GM19467 (cell line): ENCODE results near the gene FLYWCH2.

Source experiments
- ATAC-seq: cut with Tn5 transposase; IDR thresholded peaks from one replicate; pipeline ENCODE4 v1.9.1; 2021; ENCODE audit warnings: mild to moderate bottlenecking, moderate library complexity; ENCODE audit not compliant: unreplicated experiment

FLYWCH2 gene

DNA sequence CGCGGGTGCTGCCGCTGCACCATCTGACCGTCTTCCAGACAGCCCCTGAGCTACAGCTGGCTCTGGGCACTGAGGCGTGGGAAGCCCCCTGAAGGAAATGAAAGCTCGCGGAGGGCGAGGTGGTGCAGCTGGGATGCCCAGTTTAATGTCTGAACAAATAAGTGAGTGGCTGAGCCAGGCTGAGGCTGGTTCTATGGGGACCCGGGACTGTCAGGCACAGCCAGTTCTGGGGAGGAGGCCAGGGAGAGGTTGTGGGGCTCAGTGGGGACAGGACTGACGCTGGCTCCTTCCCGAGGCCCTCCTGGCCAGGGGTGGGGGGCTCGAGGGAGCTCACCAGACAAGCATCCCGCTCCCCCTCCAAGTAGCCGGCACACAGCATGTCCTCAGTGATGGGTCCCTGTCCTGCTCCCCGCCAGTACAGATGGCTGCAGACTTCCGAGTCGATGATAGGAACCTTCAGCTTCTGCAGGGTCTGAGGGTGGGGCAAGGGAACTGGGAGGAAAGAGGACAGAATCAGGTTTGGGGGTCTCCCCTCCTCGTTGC lies 29.4 kb upstream of the FLYWCH2 start:
- ATAC-seq: no peak

DNA sequence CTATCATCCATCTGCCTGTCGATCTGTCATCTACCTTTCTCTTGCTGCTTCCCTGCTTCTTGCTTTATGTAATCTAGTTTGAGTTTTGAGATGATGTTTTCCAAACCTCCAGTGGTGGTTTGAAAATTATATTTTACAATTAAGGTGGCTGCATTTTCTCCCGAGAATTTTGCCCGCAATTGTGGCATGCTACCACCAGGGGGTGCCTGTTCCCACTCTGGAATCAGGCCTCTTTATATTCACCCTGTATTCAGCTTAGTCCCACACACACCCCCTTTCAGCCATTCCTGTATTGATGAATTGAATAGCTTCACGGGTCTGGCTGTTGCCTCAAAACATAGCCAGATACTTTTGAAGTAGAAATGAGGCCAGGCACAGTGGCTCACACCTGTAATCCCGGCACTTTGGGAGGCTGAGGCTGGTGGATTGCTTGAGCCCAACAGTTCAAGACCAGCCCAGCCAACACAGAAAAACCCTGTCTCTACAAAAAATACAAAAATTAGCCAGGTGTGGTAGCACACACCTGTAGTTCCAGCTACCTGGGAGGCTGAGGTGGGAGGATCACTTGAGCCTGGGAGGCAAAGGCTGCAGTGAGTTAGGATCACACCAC lies 28.2 kb upstream of the FLYWCH2 start:
- no peak for ATAC-seq

- no peak for ATAC-seq
These were observed 27.5 kb upstream of the FLYWCH2 start for GRCh38 chr16:2855536-2855935.

- ATAC-seq: no peak
These were observed 26.8 kb upstream of the FLYWCH2 start for GRCh38 chr16:2856061-2856670.

GRCh38 chr16:2856686-2857450 lies 26.1 kb upstream of the FLYWCH2 start:
- ATAC-seq: no peak

DNA sequence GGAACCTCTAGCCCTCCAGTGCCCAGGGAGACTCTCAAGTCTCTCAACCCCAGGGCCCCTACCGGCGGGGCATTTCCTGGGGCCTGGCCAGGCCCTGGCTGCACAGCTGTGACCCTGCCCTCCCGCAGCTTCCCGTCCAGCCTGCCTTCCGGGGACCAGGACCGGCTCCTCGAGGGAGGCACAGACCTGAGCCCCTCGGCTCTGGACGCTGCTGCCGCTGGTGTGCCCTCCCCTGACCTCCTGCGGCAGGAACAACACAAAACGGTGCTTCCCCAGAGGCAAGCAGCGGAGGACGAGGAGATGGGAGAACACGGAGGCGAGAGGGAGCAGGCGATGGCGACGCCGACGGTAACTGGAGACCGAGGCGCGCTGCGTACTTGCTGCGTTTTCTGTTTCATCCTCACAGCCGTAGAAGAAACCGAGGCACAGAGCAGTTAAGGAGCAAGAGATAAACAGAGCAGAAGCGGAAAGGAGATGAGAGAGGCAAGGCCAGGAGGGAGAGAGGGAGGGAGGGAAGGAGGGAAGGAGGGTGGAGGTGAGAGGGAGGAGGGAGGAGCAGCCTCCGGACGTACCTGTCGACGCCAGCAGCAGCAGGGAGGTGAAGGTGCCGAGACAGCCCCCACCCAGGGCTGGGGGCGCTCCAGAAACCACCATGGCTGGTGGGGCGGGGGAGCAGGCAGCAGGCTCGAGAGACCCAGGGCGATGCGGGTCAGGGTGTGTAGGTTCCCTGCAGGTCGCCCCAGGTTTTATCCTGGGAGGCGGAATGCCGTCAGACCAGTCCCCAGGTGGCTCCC lies 25.4 kb upstream of the FLYWCH2 start, which contains the start of gene PRSS22:
TSS of gene PRSS22 (minus strand) at position 720 of the 794 bp plus-strand sequence. CDS start at position 654, 66 bp downstream.
- no peak for ATAC-seq

DNA sequence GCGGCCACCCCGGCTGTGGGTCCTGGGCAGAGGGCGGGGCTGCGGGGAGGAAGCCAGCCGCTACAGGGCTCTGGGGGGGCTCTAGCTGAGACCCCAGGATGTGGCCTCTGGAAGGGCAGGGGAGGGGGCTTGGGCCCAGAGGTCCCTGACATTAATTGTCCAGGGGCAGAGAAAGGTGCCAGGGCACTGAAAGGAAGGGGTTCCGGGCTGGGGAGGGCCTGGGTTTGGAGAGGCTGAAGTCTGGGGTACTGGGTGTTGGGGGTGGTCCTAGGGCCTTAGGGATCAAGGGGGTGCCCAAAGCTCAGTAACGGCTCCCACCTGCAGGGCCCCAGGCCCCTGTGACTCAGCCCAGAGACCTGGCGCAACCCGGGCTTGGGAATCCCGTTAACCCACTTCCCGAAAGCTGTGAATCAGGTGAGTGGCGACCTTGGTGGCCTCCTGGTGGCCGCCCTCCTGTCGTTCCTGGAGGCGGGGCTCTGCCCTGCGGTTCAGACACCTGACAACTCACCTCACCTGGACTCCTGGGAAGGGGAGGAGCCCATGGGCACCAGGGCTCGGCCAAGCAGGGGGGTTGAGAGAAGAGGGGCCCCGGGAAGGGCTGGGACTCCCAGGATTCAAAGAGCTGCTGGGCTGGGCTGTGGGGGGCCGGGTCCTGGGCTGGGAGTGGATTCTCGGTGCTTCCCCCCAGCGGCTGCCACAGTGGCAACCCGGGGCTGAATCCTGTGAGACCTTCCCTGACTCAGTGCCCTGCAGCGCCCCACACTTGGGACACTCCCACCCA lies 24.6 kb upstream of the FLYWCH2 start:
- no peak for ATAC-seq

- no peak for ATAC-seq
These were observed 23.2 kb upstream of the FLYWCH2 start for GRCh38 chr16:2859686-2860265.

DNA sequence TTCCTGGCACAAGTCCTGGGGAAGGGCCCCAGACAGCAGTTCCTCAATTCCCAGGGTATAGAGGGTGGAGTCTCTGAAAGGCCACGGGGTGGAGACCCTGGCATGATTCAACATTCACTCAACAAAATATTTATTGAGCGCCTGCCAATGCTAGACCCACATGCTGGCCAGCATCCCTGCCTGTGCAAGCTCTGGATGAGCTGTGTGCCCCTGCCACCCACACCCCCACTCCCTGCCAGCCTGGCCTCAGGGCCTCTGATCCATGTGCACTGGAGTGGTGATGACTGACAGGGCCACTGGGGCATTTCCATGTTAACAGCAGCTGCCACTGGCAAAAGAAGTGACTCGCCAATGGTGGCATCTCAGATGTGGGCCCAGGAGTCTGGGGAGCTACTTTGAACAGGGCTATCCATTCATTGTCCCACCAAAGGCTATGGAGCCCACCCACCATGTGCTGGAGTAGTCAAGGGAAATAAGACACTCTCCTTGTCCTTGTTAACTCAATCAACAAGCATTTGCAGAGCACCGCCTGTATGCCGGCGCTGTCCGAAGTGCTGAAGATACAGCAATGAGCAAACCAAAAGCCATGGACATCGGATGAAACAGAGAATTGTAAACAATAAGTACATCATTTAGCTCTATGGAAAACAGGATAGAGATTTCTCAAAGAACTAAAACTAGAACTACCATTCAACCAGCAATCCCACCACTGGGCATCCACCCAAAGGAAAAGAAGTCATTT lies 22.0 kb upstream of the FLYWCH2 start:
- no peak for ATAC-seq

- no peak for ATAC-seq
These were observed 17.4 kb upstream of the FLYWCH2 start for GRCh38 chr16:2865651-2866050.

DNA sequence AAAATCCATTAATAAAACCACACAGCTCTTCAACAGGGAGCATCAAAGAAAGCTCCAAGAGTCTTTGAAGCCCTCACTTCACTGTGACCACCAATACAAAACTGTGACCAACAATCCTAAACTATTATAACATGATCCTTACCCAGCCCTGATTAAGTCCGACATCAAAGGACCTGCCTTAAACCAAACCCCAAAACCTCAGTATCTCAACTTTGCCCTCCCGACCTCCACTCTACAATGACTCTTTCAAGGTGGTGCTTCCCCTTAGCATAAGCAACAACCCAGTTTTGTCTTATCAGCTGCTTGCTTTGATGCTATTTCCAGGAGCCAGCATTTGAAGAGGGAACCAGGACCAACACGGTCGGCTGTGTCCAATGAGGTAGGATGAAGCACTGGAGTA lies 16.6 kb upstream of the FLYWCH2 start:
- ATAC-seq: no peak

GRCh38 chr16:2867661-2867986 lies 15.4 kb upstream of the FLYWCH2 start:
- no peak for ATAC-seq

DNA sequence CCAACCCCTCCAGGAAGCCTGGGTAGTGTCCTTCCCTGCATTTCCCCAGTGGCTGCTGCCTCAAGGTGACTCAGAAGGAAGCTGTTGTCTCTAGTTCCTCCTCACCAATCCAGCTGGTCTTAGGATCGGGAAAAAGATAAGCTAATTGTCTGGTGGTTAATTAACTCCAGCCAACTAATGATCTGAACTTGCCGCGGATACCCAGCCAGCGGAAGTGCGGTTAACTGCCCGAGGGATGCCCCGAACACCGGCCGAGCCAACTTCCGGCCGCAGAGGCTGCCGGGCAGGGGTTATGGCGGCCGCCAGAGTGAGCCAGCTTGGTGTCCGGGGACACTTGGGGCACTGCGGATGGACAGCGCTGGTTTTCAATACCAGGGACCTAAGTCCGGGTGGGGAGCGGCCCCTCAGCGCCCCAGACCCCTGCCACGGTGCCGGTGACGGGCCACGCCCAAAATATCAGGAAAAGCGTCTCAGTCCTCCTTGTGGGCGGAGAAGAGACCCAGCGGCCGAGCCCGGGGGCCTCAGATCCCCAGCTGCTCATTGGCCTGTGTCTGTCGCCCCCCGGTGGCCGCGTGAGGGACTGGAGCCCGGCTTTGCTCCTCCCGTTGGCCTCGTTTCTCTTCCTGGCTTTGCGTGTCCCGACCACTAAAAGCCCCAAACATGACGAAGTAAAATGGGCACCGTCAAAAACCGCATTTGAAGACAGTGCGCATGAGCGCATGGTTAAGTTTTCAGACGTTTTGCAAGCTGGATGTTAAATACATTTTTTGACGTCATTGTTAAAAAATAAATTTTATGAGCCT lies 14.8 kb upstream of the FLYWCH2 start:
- peak; percentile 84 for ATAC-seq

DNA sequence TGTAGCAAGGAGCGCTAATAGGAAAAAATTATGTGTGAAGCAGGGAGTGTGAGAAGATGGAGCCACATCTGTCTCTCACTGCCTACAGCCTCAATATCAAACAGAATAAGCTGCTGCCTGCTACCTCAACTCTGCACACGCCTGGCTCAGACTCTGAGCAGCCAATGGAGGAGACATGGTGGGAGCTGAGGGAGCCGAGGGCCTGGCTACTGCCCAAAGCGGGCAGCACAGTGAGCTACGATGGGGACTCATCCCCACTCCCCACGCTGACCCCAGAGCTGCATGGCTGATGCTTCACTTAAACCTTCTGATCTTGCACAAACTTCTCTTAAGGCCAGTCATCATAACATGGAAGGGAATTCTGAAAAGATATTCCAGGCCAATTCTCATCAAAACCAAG lies 11.1 kb upstream of the FLYWCH2 start:
- ATAC-seq: no peak

GRCh38 chr16:2874032-2874911 lies 8.7 kb upstream of the FLYWCH2 start:
- ATAC-seq: no peak

- ATAC-seq: peak; percentile 69
These were observed 8.1 kb upstream of the FLYWCH2 start for GRCh38 chr16:2874912-2875362.

DNA sequence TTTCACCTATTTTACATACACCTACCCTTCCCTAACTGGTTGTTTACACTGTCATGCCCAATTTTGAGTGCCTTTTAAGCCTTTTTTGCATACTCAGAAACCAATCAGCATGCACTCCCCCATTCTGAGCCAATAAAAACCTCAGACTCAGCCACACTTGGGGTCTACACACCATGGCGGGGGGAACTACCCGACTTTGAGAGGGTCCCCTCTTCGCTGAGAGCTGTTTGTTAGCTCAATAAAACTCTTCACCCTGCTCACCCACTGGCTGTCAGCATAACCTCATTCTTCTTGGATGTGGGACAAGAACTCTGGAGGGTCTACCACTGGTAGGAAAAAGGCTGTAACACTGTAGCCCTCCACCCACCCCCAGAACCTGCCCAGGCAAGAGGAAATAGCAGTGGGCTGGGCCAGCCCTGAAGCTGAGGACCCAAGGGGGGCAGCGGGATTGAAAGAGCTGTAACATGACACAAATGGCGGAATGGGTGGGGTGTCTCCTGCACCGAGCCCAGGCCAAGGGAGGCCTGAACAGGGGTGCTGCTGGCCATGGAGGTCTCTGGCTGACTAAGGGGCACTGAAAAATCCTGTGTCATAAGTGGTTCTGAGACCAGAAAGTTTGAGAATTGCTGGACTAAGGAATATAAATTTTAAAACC lies 3.0 kb upstream of the FLYWCH2 start:
- ATAC-seq: no peak
